Hematopoietic multipotent progenitor cell treated with erythropoietin and hydrocortisone succinate and interleukin-3 and kit ligand, for 15 days (in vitro differentiated cells): ENCODE results near the gene KLF15.
"Not testable (repeated sequence)": the region's sequence is repeated elsewhere in the genome, so short reads cannot be mapped to it uniquely, and the experiment has no call there.

Experiments
- DNase-seq: peaks from one replicate; pipeline ENCODE4 v3.0.0-alpha.2; 2015; ENCODE audit warnings: low spot score

KLF15 gene

GRCh38 chr3:126346466-126346865 lies 10.7 kb downstream of the KLF15 start:
- no peak for DNase-seq

DNA sequence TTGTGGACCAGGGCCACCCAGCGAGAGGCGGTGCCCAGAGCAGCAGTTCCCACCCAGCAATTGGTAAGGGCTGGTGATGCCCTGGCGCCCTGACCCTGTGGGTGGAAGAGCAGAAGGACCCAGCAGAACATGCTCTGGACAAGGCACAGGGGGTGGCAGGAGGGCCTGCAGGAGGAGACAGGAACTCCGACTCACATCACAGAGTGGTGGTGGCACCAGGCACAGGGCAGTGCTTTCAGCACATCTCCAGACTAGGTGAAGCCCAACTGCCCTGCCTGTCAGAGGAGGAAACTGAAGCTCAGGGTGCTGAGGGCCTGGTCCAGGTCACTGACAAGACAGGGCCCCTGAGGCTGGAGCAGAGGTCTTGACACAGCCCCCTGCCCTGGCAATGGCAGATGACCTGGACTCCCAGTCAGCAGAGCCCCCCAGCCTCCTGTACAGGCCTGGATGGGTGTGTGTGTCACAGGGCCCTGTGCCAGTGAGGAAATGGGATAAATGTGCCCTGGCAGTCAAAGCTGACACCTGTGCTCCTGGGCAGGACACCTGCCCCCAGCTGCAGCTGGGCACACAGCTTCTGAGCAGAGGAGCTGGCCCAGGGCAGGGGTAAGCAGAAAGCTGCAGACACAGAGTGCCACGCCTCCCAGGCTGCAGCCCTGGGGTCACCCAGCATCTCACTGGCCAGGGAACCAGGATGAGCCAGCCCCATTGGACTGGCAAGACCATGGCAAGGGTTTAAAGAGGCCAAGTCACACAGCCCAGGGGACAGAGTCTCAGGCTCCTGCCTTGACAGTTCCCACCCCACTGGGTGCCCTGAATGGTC lies 11.4 kb downstream of the KLF15 start:
- no peak for DNase-seq

DNA sequence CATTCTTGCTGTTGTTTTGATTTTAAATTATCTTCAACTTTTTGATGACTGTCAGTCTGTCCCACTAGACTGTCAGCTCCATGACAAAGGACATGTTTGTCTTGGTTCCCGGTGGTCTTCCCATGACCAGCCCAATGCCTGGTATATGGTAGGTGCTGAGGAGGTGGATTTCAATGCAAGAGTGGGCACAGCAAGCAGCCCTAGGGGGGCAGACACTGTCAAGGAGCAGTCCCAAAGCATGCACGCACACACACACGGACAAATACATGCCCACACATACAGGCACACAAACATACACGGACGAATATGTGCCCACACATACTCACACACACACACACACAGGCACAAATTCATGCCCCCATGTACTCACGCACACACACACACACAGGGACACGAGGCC lies 12.0 kb downstream of the KLF15 start:
- no peak for DNase-seq

- DNase-seq, result no peak
These were observed 12.7 kb downstream of the KLF15 start for GRCh38 chr3:126344380-126345041.

DNA sequence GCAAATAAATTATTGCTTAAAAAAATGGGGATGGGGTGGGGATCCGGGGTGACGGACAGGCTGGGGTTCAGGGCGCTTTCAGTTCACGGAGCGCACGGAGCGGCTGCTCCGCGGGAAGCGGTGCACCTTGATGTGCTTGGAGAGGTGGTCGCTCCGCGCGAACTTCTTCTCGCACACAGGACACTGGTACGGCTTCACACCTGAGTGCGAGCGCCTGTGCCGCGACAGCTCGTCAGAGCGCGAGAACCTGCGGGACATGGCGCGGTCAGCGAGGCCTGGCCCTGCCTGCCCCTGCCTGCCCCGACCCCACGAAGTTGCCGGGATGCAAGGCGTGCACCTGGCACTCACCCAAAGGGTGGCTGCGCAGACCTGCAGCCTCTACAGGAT lies 13.6 kb downstream of the KLF15 start:
- no peak for DNase-seq

DNA sequence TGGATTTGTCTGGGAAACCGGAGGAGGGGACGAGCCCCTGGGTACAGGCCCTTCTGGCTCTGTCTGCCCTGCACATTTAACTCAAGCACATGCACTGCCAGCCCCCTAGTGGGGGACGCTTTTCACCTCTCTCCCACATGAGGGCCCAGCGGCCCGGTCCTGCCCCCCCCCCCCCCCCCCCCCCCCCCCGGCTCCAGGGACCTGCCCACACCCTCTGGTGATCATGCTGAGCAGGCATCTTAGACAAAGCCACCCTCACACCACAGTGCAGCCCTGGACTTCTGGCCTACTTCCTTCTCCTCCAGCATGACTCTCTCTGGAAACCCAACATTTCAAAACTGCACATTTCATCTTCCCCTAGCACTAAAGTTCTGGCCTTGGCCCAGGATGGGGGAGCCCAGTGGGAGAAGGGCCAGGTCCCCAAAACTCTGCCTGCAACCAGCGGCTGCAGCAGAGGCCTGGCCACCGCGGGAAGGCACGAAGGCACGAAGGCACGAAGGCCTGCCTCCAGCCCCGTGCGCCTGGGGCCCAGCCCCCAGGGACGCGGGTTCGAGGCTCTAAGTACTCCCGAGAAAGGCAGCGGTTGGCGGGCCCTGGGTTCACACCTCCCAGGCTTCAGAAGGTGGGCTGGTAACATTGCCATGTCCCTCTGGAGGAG lies 14.1 kb downstream of the KLF15 start:
- DNase-seq, result no peak

GRCh38 chr3:126342211-126342610 lies 15.0 kb downstream of the KLF15 start:
- no peak for DNase-seq

- no peak for DNase-seq
These were observed 15.5 kb downstream of the KLF15 start for GRCh38 chr3:126341755-126342150.

DNA sequence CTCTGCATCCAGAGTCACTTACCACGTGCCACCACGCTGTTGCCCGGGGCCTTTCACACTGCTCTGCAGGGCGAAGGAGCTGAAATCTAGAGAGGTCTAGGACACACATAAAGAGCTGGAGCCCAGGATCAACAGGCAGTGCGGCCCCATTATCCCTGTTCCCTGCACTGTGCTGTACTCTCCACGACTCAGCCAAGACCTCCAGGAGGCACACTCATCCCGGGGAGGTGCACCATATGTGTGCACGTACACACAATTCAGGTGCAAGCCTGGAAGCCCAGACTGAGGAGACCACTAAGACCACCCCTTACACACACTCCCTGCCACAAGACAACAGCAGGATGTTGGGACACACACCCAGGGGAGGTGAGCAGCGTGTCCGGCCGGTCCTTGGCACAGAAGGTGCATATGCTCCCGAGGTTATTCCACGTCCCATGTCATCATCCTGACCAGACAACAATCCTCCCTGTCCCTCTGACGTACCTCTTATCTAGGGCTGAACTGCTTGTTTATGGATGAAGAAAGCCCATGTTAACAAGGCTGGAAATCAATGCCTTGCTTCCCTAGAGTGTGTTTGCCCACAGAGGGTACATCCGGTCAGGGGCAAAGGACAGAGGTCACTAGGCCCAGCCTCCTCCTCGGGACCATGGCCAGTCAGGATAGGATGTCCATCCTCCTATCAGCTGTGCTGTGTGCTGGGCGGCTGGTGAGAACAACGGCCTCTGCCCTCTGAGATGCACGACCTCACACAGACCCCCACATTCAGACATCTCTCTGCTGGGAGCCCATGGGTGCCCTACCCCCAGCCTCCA lies 16.1 kb downstream of the KLF15 start:
- no peak for DNase-seq

DNA sequence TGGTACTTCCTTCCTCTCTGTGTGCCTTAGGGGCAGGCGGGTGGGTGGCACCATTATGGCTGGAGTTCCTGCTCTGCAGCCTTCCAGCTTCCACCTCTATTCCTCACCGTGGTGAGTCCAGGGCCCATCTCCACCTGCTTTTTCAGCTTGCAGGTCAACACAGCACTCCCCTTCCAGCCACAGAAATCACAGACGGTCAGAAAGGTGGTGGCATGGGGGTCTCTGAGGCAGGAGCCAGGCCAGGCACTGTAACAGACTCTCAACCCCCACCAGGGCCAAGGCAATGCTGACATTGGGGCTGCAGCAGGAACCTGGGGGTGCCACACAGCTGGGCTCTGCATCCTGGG lies 16.6 kb downstream of the KLF15 start:
- no peak for DNase-seq

GRCh38 chr3:126340081-126340511 lies 17.1 kb downstream of the KLF15 start:
- no peak for DNase-seq

DNA sequence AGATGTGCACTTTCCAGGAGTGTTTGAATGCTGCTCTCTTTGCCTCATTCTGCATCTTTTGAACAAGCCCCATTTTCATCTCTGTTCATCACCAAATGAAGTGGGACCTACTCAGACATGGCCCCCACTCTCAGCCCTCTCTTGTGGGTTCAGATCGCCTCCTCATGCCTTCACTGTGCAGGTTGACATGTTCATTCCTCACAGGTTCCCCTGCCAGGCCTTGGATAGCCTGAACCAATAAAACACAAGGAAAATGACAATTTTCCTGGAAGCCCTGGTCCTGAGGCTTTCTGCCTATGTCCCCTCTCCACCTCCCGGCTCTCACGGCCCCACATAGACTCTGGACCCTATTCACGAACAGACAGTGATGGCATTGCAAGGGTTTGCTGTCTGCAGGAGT lies 17.7 kb downstream of the KLF15 start:
- DNase-seq, result no peak

DNA sequence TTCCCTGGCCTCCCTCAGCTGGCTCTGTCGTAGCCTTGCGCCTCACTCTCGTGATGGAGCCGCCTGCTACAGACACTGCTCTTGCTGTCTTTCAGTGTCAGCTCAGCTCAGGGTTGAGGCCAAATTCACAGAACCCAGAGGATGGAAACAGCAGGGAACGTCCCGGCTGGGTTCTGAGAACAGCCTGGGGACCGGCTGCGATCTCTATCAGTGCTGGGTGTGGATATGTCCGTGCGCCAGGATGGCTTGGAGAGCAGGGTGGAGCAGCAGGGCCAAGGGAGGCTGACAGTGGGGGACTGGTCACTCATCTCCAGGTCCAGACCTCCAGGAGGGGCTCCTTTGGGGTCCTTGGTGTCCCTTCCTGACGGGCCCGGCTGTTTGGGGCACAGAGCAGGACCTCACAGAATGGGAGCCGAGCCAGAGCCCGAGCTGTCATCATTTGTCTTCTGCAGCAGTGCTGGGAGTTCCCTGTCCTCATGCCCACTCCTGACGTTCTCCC lies 18.4 kb downstream of the KLF15 start:
- DNase-seq, result no peak

DNA sequence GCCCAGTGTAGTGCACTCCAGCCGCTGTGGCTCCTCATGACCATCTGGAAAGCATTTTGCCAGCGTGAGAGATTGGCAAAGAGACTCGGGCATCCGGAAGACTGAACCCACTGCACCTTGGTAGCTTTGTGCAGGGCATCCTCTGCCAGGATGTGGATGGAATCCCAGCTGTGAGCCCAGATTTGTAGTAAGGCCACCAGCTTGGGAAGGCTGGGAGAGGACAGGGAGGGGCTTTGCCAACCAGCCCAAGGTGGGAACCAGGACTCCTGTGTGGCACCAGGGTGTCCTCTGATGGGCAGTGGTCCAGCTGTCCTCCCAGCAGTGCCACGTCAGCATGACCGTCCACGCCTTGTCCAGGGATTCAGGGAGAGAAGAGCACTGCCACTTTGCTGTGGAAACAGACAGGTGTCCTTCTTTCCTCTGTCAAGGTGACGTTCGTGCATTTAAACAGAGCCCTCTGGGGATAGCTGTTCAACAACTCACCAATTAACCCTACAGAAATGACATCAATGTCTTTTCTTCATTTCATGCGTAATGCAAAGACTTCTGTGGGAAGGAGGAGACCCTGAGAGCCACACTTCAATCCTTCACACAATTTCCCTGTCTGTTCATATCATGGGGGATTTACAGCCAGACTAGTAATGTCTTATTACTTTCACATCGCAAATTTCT lies 19.1 kb downstream of the KLF15 start:
- DNase-seq, result no peak

GRCh38 chr3:126331812-126332336 lies 25.3 kb downstream of the KLF15 start:
- DNase-seq, result not testable (repeated sequence)

DNA sequence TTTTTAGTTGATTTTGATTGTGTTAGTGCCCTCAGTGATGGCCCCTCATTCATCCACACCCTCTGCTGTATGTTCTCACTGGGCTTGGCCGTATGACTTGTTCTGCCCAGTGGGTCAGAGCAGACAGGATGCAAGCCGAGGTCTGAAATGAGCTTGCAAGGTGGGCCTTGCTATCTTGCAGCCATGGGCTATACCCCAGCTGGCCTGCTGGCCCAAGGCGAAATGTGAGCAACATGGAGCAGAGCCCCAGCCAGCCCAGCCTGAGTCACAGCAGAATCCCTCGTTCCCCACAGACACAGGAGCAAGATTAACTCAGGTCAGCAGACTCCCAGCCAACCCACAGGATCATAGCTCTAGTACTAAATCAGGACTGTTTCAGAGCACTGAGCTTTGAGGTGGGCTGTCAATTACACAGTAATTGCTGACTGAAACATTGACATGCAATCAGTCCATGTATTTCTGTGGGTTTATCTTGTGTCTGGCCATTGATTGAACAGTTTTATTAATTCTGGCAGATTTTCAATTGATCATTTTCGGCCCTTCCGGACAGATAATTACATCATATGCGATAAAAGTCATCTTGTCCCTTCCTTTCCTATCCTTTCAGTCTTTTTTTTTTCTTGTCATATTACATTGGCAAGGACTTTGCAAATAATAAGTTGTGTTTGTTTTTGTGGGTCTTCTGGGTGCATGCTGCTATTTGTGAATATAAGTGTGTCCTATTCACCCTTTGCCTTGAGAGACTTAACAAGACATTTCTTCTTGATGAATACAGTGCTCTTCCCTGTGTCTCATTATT lies 27.1 kb downstream of the KLF15 start:
- no peak for DNase-seq

DNA sequence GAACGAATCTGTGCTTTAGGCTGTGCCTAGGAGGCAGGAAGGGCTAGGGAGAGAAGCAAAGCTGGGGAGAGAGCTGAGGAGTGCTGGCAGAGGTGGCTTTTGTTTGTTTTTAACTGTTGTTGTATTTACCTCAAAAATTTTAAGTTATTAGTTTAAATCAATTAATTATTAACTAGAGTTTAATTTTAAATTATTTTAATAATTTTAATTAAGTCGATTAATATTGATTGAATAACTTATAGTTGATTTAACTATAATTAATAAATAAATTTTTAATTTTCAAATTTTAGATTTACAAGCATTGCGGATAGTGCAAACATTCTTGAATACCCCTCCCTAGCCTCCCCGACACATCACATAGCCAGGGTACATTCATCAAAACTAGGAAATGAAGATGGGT lies 30.6 kb downstream of the KLF15 start:
- no peak for DNase-seq

- no peak for DNase-seq
These were observed 34.8 kb downstream of the KLF15 start for GRCh38 chr3:126322181-126322967.

DNA sequence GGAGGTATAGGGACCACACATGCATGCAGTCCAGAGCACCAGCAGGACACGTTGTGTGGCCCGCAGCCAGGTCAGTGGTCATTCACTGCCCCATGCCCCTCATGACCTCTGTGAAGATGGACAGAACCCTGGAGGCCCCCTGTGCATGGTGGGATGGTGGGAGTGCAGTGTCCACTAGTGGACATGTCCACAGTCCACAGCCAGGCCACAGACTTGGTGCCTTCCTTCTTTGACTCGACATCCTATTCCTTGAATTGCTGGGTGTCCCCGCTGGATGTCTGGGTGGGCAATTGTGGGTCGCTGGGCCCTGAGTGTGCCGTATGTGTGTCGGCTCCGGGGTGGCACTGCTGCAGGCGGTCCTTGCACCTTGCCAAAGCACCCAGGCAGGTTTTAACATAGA lies 35.7 kb downstream of the KLF15 start:
- DNase-seq, result no peak
